Activated CD8-positive, alpha-beta memory T cell treated with anti-CD3 and anti-CD28 coated beads, Interleukin-2, amount 10 ng/mL, durations not matched to agents 7 days and 5 days (primary cell): ENCODE data around the gene SDR39U1. TPM values are rescaled to one million over a fixed set of nuclear protein-coding genes. Genes with fewer than 3 reads are reported as not detected.

Experiments
- ATAC-seq: fragments of 150-1000 bp; cut with Tn5 transposase; one replicate; pipeline ENCODE4 v1.10.0; 2021; ENCODE audit warnings: moderate library complexity
- CTCF ChIA-PET: fragments of 350-600 bp; sonication (Branson Sonifier 250); formaldehyde crosslinking; loops from one replicate; lab custom pipeline; 2021; ENCODE audit warnings: antibody characterized with exemption; lab: Charles Lee
- DNase-seq: peaks from one replicate; pipeline ENCODE4 v3.0.0-alpha.2; 2020
- H3K27ac Mint-ChIP-seq: one replicate; pipeline ENCODE4 v1.8.0; 2021; ENCODE audit warnings: mild to moderate bottlenecking, mixed read lengths
- H3K27me3 Mint-ChIP-seq: one replicate; pipeline ENCODE4 v1.8.0; 2021; ENCODE audit warnings: mixed read lengths
- H3K36me3 Mint-ChIP-seq: one replicate; pipeline ENCODE4 v1.8.0; 2021; ENCODE audit warnings: mild to moderate bottlenecking, mixed read lengths
- H3K4me1 Mint-ChIP-seq: one replicate; pipeline ENCODE4 v1.8.0; 2021; ENCODE audit warnings: mixed read lengths
- H3K4me3 Mint-ChIP-seq: one replicate; pipeline ENCODE4 v1.8.0; 2021; ENCODE audit warnings: mild to moderate bottlenecking, moderate library complexity, mixed read lengths
- H3K9me3 Mint-ChIP-seq: one replicate; pipeline ENCODE4 v1.8.0; 2022; ENCODE audit warnings: low read depth, mixed read lengths
- total RNA-seq, 2 experiments: library from RNA; stranded (reverse); gene quantifications; one replicate each; pipeline ENCODE4 v1.2.3, GENCODE V29; 2021

The SDR39U1 gene
- total RNA-seq, 2 experiments from 2014 or later: 45.6 to 45.9 TPM

GRCh38 chr14:24439830-24440605 lies 2.6 kb downstream of the SDR39U1 start:
- Mint-ChIP-seq H3K4me3 (no peak overlapping the region), H3K27ac (peak overlapping the region; percentile 5), H3K36me3 (peaks cover 38% of the 10 kb centered on the region), H3K4me1 (peaks cover 71% of the 10 kb centered on the region), H3K9me3 (no peaks in the 10 kb centered on the region), H3K27me3 (peaks cover 2% of the 10 kb centered on the region)
- no peak for DNase-seq
- ATAC-seq: no peak
- CTCF ChIA-PET: interaction anchor here (1.5 to 6.0 kb wide), 3 partner anchors 9 to 132 kb away, joined by 6 to 70 read pairs (median 66); partner anchors contain the start of genes ADCY4, CBLN3, CIDEB and KHNYN

GRCh38 chr14:24439257-24439656 lies 3.3 kb downstream of the SDR39U1 start:
- no peak overlapping the region for H3K27ac Mint-ChIP-seq
- H3K4me3 Mint-ChIP-seq: no peak overlapping the region
- H3K36me3 Mint-ChIP-seq: peaks cover 38% of the 10 kb centered on the region
- DNase-seq: no peak
- CTCF ChIA-PET: interaction anchor here (5.4 to 6.0 kb wide), 2 partner anchors 8 to 106 kb away, joined by 66 to 70 read pairs; partner anchors contain the start of genes ADCY4, CBLN3 and KHNYN
- H3K27me3 Mint-ChIP-seq: peaks cover 2% of the 10 kb centered on the region
- H3K9me3 Mint-ChIP-seq: no peaks in the 10 kb centered on the region
- peaks cover 71% of the 10 kb centered on the region for H3K4me1 Mint-ChIP-seq
- ATAC-seq: no peak

- H3K4me1 Mint-ChIP-seq: peaks cover 69% of the 10 kb centered on the region
- ATAC-seq (no peak), DNase-seq (no peak)
- H3K36me3 Mint-ChIP-seq: peaks cover 38% of the 10 kb centered on the region
- no peak overlapping the region for H3K4me3 Mint-ChIP-seq
- H3K9me3 Mint-ChIP-seq: no peaks in the 10 kb centered on the region
- CTCF ChIA-PET: interaction anchor here (0.8 to 16.8 kb wide), 6 partner anchors 8 to 109 kb away, joined by 3 to 854 read pairs (median 40); partner anchors contain the start of genes ADCY4, CBLN3, KHNYN and RIPK3
- peaks cover 2% of the 10 kb centered on the region for H3K27me3 Mint-ChIP-seq
- peak overlapping the region; percentile 72 for H3K27ac Mint-ChIP-seq
Measured at GRCh38 chr14:24438223-24439097, 4.1 kb downstream of the SDR39U1 start.

GRCh38 chr14:24437736-24438067 lies 4.9 kb downstream of the SDR39U1 start:
- Mint-ChIP-seq H3K27ac (peak overlapping the region; percentile 72), H3K4me1 (peaks cover 71% of the 10 kb centered on the region), H3K27me3 (peaks cover 1% of the 10 kb centered on the region), H3K4me3 (no peak overlapping the region), H3K36me3 (peaks cover 44% of the 10 kb centered on the region), H3K9me3 (no peaks in the 10 kb centered on the region)
- DNase-seq (no peak), ATAC-seq (no peak)
- CTCF ChIA-PET: interaction anchor here (0.8 to 16.8 kb wide), 12 partner anchors 9 to 236 kb away, joined by 3 to 854 read pairs (median 4); partner anchors contain the start of genes ADCY4, LTB4R, LTB4R2 and MDP1

- no peak for ATAC-seq
- peak overlapping the region; percentile 72 for H3K27ac Mint-ChIP-seq
- no peaks in the 10 kb centered on the region for H3K9me3 Mint-ChIP-seq
- peaks cover 43% of the 10 kb centered on the region for H3K36me3 Mint-ChIP-seq
- peaks cover 69% of the 10 kb centered on the region for H3K4me1 Mint-ChIP-seq
- H3K4me3 Mint-ChIP-seq: no peak overlapping the region
- no peaks in the 10 kb centered on the region for H3K27me3 Mint-ChIP-seq
- DNase-seq: no peak
- CTCF ChIA-PET: interaction anchor here (0.8 to 16.8 kb wide), 21 partner anchors 9 to 237 kb away, joined by 3 to 854 read pairs (median 3); partner anchors contain the start of genes ADCY4, CIDEB, DHRS1 and LTB4R
Measured at GRCh38 chr14:24437020-24437735, 5.4 kb downstream of the SDR39U1 start.

- peaks cover 68% of the 10 kb centered on the region for H3K4me1 Mint-ChIP-seq
- no peaks in the 10 kb centered on the region for H3K27me3 Mint-ChIP-seq
- DNase-seq (no peak), ATAC-seq (peak; percentile 45)
- peak overlapping the region; percentile 72 for H3K27ac Mint-ChIP-seq
- CTCF ChIA-PET: interaction anchor here (0.9 to 16.8 kb wide), 23 partner anchors 8 to 237 kb away, joined by 3 to 854 read pairs (median 3); partner anchors contain the start of genes ADCY4, CIDEB, DHRS1 and LTB4R
- H3K36me3 Mint-ChIP-seq: peaks cover 47% of the 10 kb centered on the region
- H3K4me3 Mint-ChIP-seq: no peak overlapping the region
- no peaks in the 10 kb centered on the region for H3K9me3 Mint-ChIP-seq
Measured at GRCh38 chr14:24436355-24437019, 6.1 kb downstream of the SDR39U1 start.

GRCh38 chr14:24435998-24436354 lies 6.6 kb downstream of the SDR39U1 start:
- Mint-ChIP-seq H3K36me3 (peaks cover 50% of the 10 kb centered on the region), H3K27me3 (no peaks in the 10 kb centered on the region), H3K27ac (no peak overlapping the region), H3K4me1 (peaks cover 68% of the 10 kb centered on the region), H3K9me3 (no peaks in the 10 kb centered on the region), H3K4me3 (no peak overlapping the region)
- CTCF ChIA-PET: interaction anchor here (0.9 to 16.8 kb wide), 18 partner anchors 11 to 238 kb away, joined by 3 to 854 read pairs (median 5); partner anchors contain the start of genes ADCY4, CIDEB, DHRS1 and LTB4R
- ATAC-seq: no peak
- no peak for DNase-seq

GRCh38 chr14:24435192-24435810 lies 7.3 kb downstream of the SDR39U1 start:
- Mint-ChIP-seq H3K4me1 (peaks cover 63% of the 10 kb centered on the region), H3K9me3 (no peaks in the 10 kb centered on the region), H3K27me3 (no peaks in the 10 kb centered on the region), H3K27ac (peak overlapping the region; percentile 26), H3K4me3 (no peak overlapping the region), H3K36me3 (peaks cover 44% of the 10 kb centered on the region)
- DNase-seq: no peak
- ATAC-seq: no peak
- CTCF ChIA-PET: interaction anchor here (1.0 to 16.8 kb wide), 13 partner anchors 10 to 239 kb away, joined by 3 to 854 read pairs (median 6); partner anchors contain the start of genes ADCY4, CIDEB, DHRS1 and NOP9

- ATAC-seq (no peak), DNase-seq (no peak)
- H3K4me3 Mint-ChIP-seq: no peak overlapping the region
- no peak overlapping the region for H3K27ac Mint-ChIP-seq
- no peaks in the 10 kb centered on the region for H3K27me3 Mint-ChIP-seq
- no peaks in the 10 kb centered on the region for H3K9me3 Mint-ChIP-seq
- H3K4me1 Mint-ChIP-seq: peaks cover 62% of the 10 kb centered on the region
- CTCF ChIA-PET: interaction anchor here (1.0 to 16.8 kb wide), 4 partner anchors 13 to 164 kb away, joined by 3 to 854 read pairs (median 8); partner anchors contain the start of genes ADCY4, RABGGTA and RIPK3
- peaks cover 43% of the 10 kb centered on the region for H3K36me3 Mint-ChIP-seq
Measured at GRCh38 chr14:24434676-24435075, 7.9 kb downstream of the SDR39U1 start.

- peaks cover 61% of the 10 kb centered on the region for H3K4me1 Mint-ChIP-seq
- H3K9me3 Mint-ChIP-seq: no peaks in the 10 kb centered on the region
- no peak for ATAC-seq
- no peak overlapping the region for H3K27ac Mint-ChIP-seq
- CTCF ChIA-PET: interaction anchor here (1.0 to 16.8 kb wide), 3 partner anchors 12 to 104 kb away, joined by 3 to 854 read pairs (median 14); partner anchors contain the start of genes ADCY4 and RIPK3
- no peak overlapping the region for H3K4me3 Mint-ChIP-seq
- DNase-seq: no peak
- peaks cover 37% of the 10 kb centered on the region for H3K36me3 Mint-ChIP-seq
- no peaks in the 10 kb centered on the region for H3K27me3 Mint-ChIP-seq
Measured at GRCh38 chr14:24434036-24434435, 8.5 kb downstream of the SDR39U1 start.

GRCh38 chr14:24432259-24433131 lies 10.1 kb downstream of the SDR39U1 start:
- DNase-seq (no peak), ATAC-seq (no peak)
- H3K27me3 Mint-ChIP-seq: no peaks in the 10 kb centered on the region
- no peak overlapping the region for H3K4me3 Mint-ChIP-seq
- no peaks in the 10 kb centered on the region for H3K9me3 Mint-ChIP-seq
- CTCF ChIA-PET: interaction anchor here (0.6 to 16.8 kb wide), 43 partner anchors 9 to 318 kb away, joined by 3 to 854 read pairs (median 6); partner anchors contain the start of genes ADCY4, CHMP4A, CIDEB and DCAF11
- peaks cover 50% of the 10 kb centered on the region for H3K4me1 Mint-ChIP-seq
- H3K36me3 Mint-ChIP-seq: peaks cover 26% of the 10 kb centered on the region
- no peak overlapping the region for H3K27ac Mint-ChIP-seq
